HG03103 (cell line): Measurements from ENCODE around the gene ADGRL4.

Source experiments
- ATAC-seq: cut with Tn5 transposase; IDR thresholded peaks from one replicate; pipeline ENCODE4 v1.9.1; 2021; ENCODE audit warnings: low read depth; ENCODE audit not compliant: unreplicated experiment

The ADGRL4 gene

DNA sequence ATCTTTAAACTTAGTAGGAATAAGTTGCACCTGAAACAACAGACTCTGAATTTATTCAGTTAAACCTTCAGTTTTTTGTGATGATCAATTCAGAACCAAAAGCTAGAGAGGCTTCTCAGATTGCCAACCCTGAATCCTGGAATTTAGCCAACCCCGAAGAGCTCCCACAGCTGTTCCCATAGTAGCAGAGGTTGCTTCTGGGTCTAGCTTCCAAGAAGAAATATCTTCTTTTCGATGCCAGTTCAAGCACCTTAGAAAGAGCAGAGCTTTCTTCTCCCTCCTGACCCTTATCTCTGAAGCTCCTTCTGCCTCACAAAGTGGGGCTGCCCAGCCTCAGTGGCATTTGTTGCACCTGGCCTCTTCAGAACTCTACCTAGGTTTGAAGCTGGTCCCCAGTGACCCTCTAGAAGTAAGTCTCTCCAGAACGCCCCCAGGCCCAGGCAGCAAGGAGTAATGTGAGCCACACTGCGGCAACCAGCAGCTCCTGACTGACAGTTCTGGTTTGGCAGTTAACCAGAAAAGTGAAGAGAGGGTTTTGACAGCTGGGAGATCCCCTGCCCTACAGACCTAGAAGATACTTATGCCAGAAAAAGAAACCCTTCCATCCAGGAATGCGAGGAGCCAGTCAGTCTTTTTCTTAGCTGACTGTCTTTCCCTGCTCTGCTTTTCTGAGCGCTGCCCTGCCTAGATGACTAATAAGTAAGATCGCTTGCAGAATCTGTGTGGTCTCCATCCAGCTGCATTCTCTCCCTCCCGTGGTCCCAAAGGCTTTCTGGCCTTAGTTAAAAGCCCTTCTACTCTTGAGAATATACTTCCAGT is 165.9 kb downstream of the ADGRL4 start:
- ATAC-seq, result no peak
